GM23338 (cell line): ENCODE measurements around the gene MERTK. TPM values are rescaled to one million over a fixed set of nuclear protein-coding genes. Genes with fewer than 3 reads are reported as not detected.

Experiments used
- ATAC-seq: fragments of 200-7000 bp; cut with Tn5 transposase; 3 replicates; pipeline ENCODE4 v1.9.1; 2020
- DNase-seq: peaks from one replicate; pipeline ENCODE4 v3.0.0-alpha.2; 2015; ENCODE audit warnings: low spot score
- H2AFZ ChIP-seq: fragments of 200-600 bp; sonication (generic); 2 replicates; pipeline ENCODE4 v1.8.0; 2016; ENCODE audit warnings: antibody characterized with exemption, mild to moderate bottlenecking, moderate library complexity
- H3F3A ChIP-seq: fragments of 200-600 bp; sonication (generic); replicated peaks from 2 replicates; pipeline ENCODE4 v1.8.0; 2017; ENCODE audit warnings: antibody characterized with exemption, mixed run types, low read depth
- H3K27ac ChIP-seq: fragments of 200-600 bp; sonication (generic); 2 replicates; pipeline ENCODE4 v1.6.1; 2016; ENCODE audit warnings: low read depth
- H3K27me3 ChIP-seq: fragments of 200-600 bp; sonication (generic); 2 replicates; pipeline ENCODE4 v1.8.0; 2016; ENCODE audit warnings: mild to moderate bottlenecking, mixed run types, moderate library complexity; ENCODE audit not compliant: insufficient read depth
- H3K36me3 ChIP-seq: fragments of 200-600 bp; sonication (generic); 2 replicates; pipeline ENCODE4 v1.8.0; 2016; ENCODE audit warnings: mild to moderate bottlenecking; ENCODE audit not compliant: insufficient read depth
- H3K4me1 ChIP-seq: fragments of 200-600 bp; sonication (generic); 2 replicates; pipeline ENCODE4 v1.8.0; 2016; ENCODE audit warnings: mild to moderate bottlenecking, moderate library complexity; ENCODE audit not compliant: insufficient read depth
- H3K4me2 ChIP-seq: fragments of 200-600 bp; sonication (generic); 2 replicates; pipeline ENCODE4 v1.7.1; 2017; ENCODE audit warnings: mixed run types
- H3K4me3 ChIP-seq: fragments of 200-600 bp; sonication (generic); 2 replicates; pipeline ENCODE4 v1.6.1; 2016; ENCODE audit warnings: mixed run types
- H3K79me2 ChIP-seq: fragments of 200-600 bp; sonication (generic); replicated peaks from 2 replicates; pipeline ENCODE4 v1.8.0; 2017; ENCODE audit warnings: mild to moderate bottlenecking; ENCODE audit not compliant: insufficient read depth
- H3K9me2 ChIP-seq: fragments of 200-600 bp; sonication (generic); 2 replicates; pipeline ENCODE4 v1.8.0; 2017; ENCODE audit not compliant: insufficient read depth
- H4K20me1 ChIP-seq: fragments of 200-600 bp; sonication (generic); replicated peaks from 2 replicates; pipeline ENCODE4 v1.8.0; 2017; ENCODE audit warnings: mild to moderate bottlenecking; ENCODE audit not compliant: insufficient read depth
- H3K27ac Mint-ChIP-seq: 2 replicates; pipeline ENCODE4 v1.8.0; 2020; ENCODE audit warnings: inconsistent platforms, mild to moderate bottlenecking, moderate library complexity, mixed read lengths
- H3K27me3 Mint-ChIP-seq: 3 replicates; pipeline ENCODE4 v1.8.0; 2022; ENCODE audit warnings: low read depth, mild to moderate bottlenecking, moderate library complexity, mixed read lengths, inconsistent platforms; ENCODE audit not compliant: insufficient read depth, poor library complexity
- H3K36me3 Mint-ChIP-seq: 3 replicates; pipeline ENCODE4 v1.8.0; 2021; ENCODE audit warnings: low read depth, mild to moderate bottlenecking, inconsistent platforms, moderate library complexity, mixed read lengths
- H3K4me1 Mint-ChIP-seq: 3 replicates; pipeline ENCODE4 v1.8.0; 2020; ENCODE audit warnings: mild to moderate bottlenecking, inconsistent platforms, mixed read lengths
- H3K4me3 Mint-ChIP-seq: 3 replicates; pipeline ENCODE4 v1.8.0; 2021; ENCODE audit warnings: moderate library complexity, mild to moderate bottlenecking, inconsistent platforms, mixed read lengths
- H3K9me3 Mint-ChIP-seq: 3 replicates; pipeline ENCODE4 v1.8.0; 2020; ENCODE audit warnings: moderate library complexity, mild to moderate bottlenecking, inconsistent platforms, mixed read lengths
- CREB1 ChIP-seq: fragments of 250-450 bp; sonication (Bioruptor Pico); IDR thresholded peaks from 2 replicates; pipeline ENCODE4 v1.5.0; 2020; ENCODE audit warnings: low read depth, mild to moderate bottlenecking, moderate library complexity
- CTCF ChIP-seq, 2 experiments: fragments of 200-600 bp in 1 of 2; sonication (generic) in 1 of 2; conservative IDR thresholded peaks; 2 replicates each; pipeline versions ENCODE4 v1.5.1 to v1.6.1; 2016 to 2017; ENCODE audit warnings: antibody characterized with exemption in 2 of 2, low read depth in 2 of 2, mild to moderate bottlenecking in 2 of 2, moderate library complexity in 1 of 2
- EZH2 ChIP-seq: fragments of 200-600 bp; sonication (generic); IDR thresholded peaks from one replicate; pipeline ENCODE4 v1.8.0; 2017; ENCODE audit warnings: antibody characterized with exemption, mild to moderate bottlenecking, low read depth; ENCODE audit not compliant: unreplicated experiment
- EZH2phosphoT487 ChIP-seq: fragments of 200-600 bp; sonication (generic); IDR thresholded peaks from one replicate; pipeline ENCODE4 v1.8.1; 2018; ENCODE audit warnings: antibody characterized with exemption; ENCODE audit not compliant: unreplicated experiment
- JUNB ChIP-seq: IDR thresholded peaks from one replicate; pipeline ENCODE4 v1.6.1; 2016; ENCODE audit warnings: antibody characterized with exemption; ENCODE audit not compliant: unreplicated experiment
- NANOG ChIP-seq: IDR thresholded peaks from 2 replicates; pipeline ENCODE4 v1.6.1; 2016; ENCODE audit warnings: antibody characterized with exemption, borderline replicate concordance
- POLR2AphosphoS5 ChIP-seq: IDR thresholded peaks from 2 replicates; pipeline ENCODE4 v1.6.1; 2016; ENCODE audit warnings: antibody characterized with exemption, low read depth
- STAT1 ChIP-seq: IDR thresholded peaks from one replicate; pipeline ENCODE4 v1.6.1; 2016; ENCODE audit warnings: antibody characterized with exemption; ENCODE audit not compliant: unreplicated experiment
- ZNF114 ChIP-seq: fragments of 250-450 bp; sonication (Bioruptor Pico); IDR thresholded peaks from 2 replicates; pipeline ENCODE4 v1.5.0; 2020; ENCODE audit warnings: mild to moderate bottlenecking, moderate library complexity
- ZNF331 ChIP-seq: fragments of 250-450 bp; sonication (Bioruptor Pico); IDR thresholded peaks from 2 replicates; pipeline ENCODE4 v1.5.0; 2020; ENCODE audit warnings: low read depth, mild to moderate bottlenecking, moderate library complexity
- polyA plus RNA-seq: library from polyadenylated mRNA; unstranded; fragments of >200 nt; fragmentation: Nextera tagmentation; extraction: Ambion mirVana; gene quantifications from 2 replicates; pipeline ENCODE4 v1.2.1, GENCODE V29; 2016
- total RNA-seq: library from RNA; depleted of rRNA; stranded (reverse); fragments of >200 nt; shearing (Covaris generic); gene quantifications from 2 replicates; pipeline ENCODE4 v1.2.3, GENCODE V29; 2014
- TF ChIP-seq, protein P1 (sequence below): IDR thresholded peaks from 2 replicates; pipeline ENCODE4 v1.6.1; 2016; ENCODE audit warnings: antibody characterized with exemption
- TF ChIP-seq, protein P2 (sequence below): IDR thresholded peaks from one replicate; pipeline ENCODE4 v1.6.1; 2018; ENCODE audit warnings: antibody characterized with exemption; ENCODE audit not compliant: unreplicated experiment

MERTK gene
- total and polyA plus RNA-seq, 2 experiments from 2014 or later, result 3.0 to 9.0 TPM

DNA sequence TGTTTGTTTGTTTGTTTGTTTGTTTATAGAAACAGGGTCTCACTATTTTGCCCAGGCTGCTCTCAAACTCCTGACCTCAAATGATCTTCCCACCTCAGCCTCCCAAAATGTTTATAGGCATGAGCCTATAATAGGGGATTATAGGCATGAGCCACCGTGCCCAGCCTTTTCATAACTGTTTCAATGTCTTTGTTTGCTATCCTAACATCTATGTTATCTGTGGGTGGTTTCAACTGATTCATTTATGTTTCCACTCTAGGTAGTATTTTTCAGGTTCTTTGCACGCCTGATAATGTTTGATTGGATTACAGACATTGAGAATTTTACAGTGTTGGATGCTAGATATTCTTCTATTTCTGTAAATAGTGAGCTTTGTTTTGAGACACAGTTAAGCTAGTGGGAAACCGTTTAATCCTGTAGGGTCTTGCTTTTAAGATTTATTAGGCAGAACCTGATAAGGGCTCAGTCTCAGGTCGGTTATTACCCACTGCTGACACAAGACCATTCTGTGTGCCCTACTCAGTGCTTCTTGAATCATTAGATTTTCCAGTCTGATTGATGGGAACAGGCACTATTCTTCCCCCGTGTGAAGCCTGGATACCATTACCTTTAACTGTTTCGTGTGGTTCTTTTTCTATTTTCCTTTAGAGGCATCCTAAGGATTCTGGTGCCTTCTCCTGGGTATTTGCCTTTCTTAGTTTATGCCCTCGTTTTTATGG is 80.2 kb downstream of the MERTK start (continued):
- TF ChIP-seq CREB1 (CRISPR knock-in tag) (no peak), ZNF114 (CRISPR knock-in tag) (no peak), EZH2phosphoT487 (no peak), EZH2 (no peak), CTCF (conservative IDR thresholded peaks at IDR 0.05; ENCODE audit: low read depth in 2 of 2) (no peak), NANOG (no peak), STAT1 (no peak), ZNF331 (CRISPR knock-in tag) (no peak), JUNB (no peak)
- TF ChIP-seq, protein P1, sequence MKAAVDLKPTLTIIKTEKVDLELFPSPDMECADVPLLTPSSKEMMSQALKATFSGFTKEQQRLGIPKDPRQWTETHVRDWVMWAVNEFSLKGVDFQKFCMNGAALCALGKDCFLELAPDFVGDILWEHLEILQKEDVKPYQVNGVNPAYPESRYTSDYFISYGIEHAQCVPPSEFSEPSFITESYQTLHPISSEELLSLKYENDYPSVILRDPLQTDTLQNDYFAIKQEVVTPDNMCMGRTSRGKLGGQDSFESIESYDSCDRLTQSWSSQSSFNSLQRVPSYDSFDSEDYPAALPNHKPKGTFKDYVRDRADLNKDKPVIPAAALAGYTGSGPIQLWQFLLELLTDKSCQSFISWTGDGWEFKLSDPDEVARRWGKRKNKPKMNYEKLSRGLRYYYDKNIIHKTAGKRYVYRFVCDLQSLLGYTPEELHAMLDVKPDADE, result no peak
- TF ChIP-seq, protein P2, sequence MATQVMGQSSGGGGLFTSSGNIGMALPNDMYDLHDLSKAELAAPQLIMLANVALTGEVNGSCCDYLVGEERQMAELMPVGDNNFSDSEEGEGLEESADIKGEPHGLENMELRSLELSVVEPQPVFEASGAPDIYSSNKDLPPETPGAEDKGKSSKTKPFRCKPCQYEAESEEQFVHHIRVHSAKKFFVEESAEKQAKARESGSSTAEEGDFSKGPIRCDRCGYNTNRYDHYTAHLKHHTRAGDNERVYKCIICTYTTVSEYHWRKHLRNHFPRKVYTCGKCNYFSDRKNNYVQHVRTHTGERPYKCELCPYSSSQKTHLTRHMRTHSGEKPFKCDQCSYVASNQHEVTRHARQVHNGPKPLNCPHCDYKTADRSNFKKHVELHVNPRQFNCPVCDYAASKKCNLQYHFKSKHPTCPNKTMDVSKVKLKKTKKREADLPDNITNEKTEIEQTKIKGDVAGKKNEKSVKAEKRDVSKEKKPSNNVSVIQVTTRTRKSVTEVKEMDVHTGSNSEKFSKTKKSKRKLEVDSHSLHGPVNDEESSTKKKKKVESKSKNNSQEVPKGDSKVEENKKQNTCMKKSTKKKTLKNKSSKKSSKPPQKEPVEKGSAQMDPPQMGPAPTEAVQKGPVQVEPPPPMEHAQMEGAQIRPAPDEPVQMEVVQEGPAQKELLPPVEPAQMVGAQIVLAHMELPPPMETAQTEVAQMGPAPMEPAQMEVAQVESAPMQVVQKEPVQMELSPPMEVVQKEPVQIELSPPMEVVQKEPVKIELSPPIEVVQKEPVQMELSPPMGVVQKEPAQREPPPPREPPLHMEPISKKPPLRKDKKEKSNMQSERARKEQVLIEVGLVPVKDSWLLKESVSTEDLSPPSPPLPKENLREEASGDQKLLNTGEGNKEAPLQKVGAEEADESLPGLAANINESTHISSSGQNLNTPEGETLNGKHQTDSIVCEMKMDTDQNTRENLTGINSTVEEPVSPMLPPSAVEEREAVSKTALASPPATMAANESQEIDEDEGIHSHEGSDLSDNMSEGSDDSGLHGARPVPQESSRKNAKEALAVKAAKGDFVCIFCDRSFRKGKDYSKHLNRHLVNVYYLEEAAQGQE, result no peak

- ATAC-seq, result no peak
- Histone ChIP-seq H3K27ac (no peak overlapping the region), H4K20me1 (no peaks in the 10 kb centered on the region), H3K4me2 (no peak overlapping the region), H3K9me2 (no peaks in the 10 kb centered on the region), H3K4me1 (no peaks in the 10 kb centered on the region), H3K79me2 (no peaks in the 10 kb centered on the region), H3K36me3 (0 out of 2 replicates have a peak, but pooled peaks cover 6% of the 10 kb centered on the region), H2AFZ (no peak overlapping the region), H3F3A (no peaks in the 10 kb centered on the region), H3K27me3 (no peaks in the 10 kb centered on the region), H3K4me3 (no peak overlapping the region)
- Mint-ChIP-seq H3K4me1 (peaks cover 4% of the 10 kb centered on the region; the same call in 2 of the 3 replicates), H3K27ac (no peak overlapping the region), H3K9me3 (peaks cover 7% of the 10 kb centered on the region; the same call in 1 of the 3 replicates), H3K4me3 (no peak overlapping the region), H3K27me3 (peaks cover 2% of the 10 kb centered on the region), H3K36me3 (peaks cover 13% of the 10 kb centered on the region)
- DNase-seq, result no peak
- TF ChIP-seq, protein P1, result no peak
- TF ChIP-seq ZNF114 (CRISPR knock-in tag) (no peak), POLR2AphosphoS5 (no peak), EZH2phosphoT487 (no peak), ZNF331 (CRISPR knock-in tag) (no peak), STAT1 (no peak), NANOG (no peak), JUNB (no peak), EZH2 (no peak)
- TF ChIP-seq, protein P2, result no peak
These were observed 83.3 kb downstream of the MERTK start for GRCh38 chr2:111981666-111982065.
